HG03565 (cell line): Measurements from ENCODE around the gene KRI1.
"Not testable (repeated sequence)": the region's sequence is repeated elsewhere in the genome, so short reads cannot be mapped to it uniquely, and the experiment has no call there.

Experiments used
- ATAC-seq: cut with Tn5 transposase; IDR thresholded peaks from one replicate; pipeline ENCODE4 v1.9.1; 2021; ENCODE audit warnings: mild to moderate bottlenecking, moderate library complexity; ENCODE audit not compliant: unreplicated experiment

KRI1 gene

GRCh38 chr19:10551006-10551405 is 14.8 kb downstream of the KRI1 start:
- not testable (repeated sequence) for ATAC-seq

DNA sequence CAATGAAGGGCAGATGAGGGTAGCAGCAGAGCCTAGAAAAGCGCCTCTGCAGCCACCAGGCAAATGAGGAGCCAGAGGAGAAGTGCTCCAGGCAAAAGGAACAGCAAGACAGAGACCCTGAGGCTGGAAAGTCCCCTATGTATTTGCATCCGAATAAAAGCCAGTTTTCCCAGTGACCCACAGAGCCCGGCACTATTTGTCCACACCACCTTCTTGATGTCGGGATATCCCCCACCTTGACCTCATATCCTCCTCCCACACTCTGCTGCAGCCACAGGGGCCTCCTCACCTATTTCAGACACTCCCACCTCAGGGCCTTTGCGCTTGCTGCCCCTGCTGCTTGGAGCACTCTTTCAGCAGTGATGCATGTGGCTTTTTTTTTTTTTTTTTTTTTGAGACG is 15.5 kb downstream of the KRI1 start:
- ATAC-seq, result no peak

DNA sequence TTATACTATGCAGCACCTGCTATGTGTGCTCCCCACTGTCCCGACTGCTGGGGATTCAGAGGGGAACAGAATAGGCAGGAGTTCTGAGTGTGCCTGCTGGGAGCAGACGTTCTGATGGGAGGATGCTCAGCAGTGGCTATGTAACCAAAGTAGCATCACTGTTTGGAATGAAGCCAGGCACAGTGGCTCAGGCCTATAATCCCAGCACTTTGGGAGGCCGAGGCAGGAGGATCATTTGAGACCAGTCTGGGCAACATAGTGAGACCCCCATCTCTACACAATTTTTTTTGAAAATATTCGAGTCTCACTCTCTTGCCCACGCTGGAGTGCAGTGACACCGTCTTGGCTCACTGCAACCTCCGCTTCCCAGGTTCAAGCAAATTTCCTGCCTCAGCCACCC is 16.1 kb downstream of the KRI1 start:
- ATAC-seq, result no peak

DNA sequence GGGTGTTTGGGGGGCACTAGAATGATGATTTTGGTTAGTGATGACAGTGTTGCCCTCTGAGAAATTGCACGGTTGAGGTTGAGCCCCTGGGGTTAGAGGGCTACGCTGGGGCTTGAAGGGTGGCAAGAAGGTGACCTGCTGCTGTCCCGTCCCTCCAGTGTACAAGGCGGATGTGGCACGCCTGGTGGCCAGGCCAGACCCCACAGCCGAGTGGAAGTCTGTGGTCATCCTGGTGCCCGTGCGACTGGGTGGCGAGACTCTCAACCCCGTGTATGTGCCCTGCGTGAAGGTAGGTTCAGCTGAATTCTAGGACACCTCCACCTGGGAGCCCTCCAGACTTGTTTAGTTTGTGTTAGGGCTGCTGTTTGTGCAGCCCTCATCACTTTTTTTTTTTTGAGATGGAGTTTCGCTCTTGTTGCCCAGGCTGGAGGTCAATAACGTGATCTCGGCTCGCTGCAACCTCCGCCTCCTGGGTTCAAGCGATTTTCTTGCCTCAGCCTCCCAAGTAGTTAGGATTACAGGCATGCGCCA is 17.0 kb downstream of the KRI1 start:
- ATAC-seq, result no peak

DNA sequence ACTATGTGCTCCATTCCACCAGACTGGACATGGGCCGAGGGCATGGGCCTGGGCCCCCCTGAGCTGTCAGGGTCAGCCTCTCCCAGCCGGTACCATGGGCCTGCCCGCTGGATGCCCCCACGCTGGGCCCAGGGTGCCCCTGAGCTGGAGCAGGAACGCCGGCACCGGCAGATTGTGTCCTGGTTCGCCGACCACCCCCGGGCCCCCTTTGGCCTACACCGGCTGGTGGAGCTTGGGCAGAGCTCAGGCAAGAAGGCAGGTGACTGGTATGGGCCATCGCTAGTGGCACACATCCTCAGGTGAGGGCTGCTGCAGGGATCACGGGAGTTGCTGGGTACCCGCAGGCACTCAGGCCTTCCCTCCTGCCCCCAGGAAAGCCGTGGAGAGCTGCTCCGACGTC is 19.0 kb downstream of the KRI1 start:
- ATAC-seq, result no peak

DNA sequence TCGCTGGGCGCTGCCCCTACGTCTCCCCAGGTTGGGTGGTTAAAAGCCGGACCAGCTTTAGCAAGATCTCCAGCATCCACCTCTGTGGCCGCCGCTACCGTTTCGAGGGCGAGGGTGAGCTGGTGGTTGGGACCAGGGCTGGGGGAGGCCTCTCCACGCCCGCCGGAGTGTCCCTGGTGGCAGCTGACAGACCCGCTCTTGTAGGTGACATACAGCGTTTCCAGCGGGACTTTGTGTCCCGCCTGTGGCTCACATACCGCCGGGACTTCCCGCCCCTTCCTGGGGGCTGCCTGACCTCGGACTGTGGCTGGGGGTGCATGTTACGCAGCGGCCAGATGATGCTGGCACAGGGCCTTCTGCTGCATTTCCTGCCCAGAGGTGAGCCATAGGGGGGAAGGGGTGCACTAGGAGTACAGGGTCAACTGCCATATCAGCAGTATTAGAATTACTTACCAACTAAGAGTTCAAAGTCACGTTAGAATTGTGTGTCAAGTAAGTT is 21.0 kb downstream of the KRI1 start:
- ATAC-seq, result no peak

DNA sequence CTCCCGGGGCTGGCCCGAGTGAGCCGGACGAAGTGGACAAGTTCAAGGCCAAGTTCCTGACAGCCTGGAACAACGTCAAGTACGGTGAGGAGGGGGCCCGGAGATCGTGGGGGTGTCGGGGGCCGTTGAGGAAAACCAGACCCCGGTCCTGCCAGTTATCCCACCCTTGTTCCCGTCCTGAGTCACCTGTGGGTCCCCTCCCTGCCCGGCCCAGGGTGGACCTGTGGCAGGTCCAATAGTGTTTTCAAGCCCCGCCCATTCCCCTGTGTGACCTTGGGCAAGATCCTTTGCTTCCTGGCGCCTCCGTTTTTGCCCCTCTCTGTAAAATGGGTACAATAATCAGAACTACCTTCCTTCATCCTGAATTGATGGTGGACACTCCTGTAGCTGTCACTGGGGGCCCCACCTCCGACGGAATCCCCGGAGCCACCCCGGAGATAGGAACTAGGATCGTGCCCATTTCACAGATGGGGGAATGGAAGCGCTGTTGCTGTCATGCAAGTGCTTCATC is 21.5 kb downstream of the KRI1 start:
- ATAC-seq, result no peak

DNA sequence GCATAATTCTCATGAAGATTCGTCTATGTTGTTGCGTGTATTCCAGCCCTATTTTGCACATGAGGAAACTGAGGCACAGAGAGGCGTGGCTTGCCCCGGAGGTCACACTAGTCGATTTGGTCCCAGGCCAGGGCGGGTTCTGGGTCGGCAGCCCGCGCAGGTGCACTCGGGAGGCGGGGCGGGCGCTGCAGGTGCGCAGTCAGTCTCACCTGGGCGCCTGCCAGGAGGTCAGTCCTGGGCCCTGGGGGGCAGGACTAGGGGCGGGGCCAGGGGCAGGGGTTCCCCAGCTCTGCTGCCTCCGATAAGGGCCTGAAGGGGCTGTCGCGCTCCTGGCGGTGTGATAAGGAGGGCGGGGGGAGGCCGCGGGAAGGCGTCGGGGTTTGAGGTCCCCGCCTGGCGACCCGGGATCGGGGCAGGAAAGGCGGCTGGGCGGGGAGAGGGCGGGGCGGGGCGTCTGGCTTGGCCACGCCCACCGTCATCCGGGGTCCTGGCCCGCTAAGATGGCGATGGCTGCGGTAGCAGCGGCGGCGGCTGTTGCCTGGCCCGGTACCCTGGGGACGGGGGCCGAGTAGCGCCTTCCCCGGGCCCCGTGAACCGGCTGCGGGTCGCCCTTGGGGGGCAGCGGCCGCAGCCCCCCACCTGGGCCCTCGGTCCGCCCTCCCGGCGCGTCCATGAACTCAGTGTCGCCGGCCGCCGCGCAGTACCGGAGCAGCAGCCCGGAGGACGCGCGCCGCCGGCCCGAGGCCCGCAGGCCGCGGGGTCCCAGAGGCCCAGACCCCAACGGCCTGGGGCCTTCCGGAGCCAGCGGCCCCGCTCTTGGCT is 22.2 kb downstream of the KRI1 start, which contains the start of gene ATG4D:
ATG4D (plus strand) TSS at position 485 of the 822 bp plus-strand sequence; CDS start at position 672, 187 bp downstream.
- peak; percentile 44 for ATAC-seq

DNA sequence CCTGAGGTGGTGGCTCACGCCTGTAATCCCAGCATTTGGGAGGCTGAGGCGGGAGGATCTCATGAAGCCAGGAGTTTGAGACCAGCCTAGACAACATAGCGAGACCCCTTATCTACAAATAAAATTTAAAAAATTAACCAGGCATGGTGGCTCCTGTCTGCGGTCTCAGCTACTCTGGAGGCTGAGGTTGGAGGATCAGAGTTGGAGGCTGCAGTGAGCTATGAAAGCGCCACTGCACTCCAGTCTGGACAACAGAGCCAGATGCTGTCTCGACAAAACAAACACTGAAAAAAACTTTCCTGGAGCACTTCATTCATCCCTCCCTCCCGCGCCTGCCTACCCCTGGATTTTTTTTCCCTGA is 22.8 kb downstream of the KRI1 start:
- no peak for ATAC-seq

DNA sequence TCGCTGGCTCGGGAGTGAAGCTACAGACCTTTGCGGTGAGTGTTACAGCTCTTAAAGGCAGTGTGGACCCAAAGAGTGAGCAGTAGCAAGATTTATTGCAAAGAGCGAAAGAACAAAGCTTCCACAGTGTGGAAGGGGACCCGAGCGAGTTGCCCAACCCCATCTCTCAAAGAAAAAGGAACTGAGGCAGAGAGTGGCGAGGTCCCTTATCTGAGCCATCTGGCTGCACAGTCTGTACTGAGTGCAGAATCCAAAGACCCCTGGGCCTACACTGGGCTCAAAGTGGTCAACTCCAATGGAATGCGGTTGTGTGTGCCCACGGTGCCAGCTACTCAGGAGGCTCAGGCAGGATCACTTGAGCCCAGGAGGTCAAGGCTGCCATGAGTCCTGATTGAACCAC is 26.8 kb downstream of the KRI1 start:
- ATAC-seq, result not testable (repeated sequence)

DNA sequence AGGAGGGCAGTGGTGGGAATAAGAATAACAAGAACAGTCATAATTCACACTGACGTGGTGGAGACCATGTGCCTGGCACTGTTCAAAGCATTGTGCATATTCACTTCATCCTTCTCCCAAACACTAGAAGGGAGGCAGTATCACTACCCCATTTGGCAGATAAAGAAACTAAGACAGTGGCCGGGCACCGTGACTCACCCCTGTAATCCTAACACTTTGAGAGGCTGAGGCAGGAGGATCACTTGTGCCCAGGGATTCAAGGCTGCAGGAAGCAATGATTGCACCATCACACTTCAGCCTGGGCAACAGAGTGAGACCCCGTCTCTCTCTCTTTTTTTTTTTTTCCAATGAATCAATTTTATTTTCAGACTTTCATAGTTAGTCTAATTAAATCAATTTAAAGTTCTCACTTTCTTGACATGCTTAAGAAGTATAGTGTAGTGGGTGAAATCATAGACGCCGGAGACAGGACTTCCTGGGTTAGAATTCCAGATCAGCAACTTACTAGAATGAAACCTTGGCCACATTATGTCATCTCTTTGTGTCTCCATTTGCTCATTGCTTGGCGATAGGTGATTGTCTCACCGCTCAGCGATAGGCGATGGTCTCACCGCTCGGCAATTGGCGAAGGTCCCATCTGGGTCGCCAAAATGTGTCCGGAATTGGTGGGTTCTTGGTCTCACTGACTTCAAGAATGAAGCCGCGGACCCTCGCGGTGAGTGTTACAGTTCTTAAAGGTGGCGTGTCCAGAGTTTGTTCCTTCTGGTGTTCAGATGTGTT is 27.4 kb downstream of the KRI1 start:
- ATAC-seq, result no peak

- ATAC-seq, result no peak
Measured at GRCh38 chr19:10537668-10538067, 28.1 kb downstream of the KRI1 start.

DNA sequence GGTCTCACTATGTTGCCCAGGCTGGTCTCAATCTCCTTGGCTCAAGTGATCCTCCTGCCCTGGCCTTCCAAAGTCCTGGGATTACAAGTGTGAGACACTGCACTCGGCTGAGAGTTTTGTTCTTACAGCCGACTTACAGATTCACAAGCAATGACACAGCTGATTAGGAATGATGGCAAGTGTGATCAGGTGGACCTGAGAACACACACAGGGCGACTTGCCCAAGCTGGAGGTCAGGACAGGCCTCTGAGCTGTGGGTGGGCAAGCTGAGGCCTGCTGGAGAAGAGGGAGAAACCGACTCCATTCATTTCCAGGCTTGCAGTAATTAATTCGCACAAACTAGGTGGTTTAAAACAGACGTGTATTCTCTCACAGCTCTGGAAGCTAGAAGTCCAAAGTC is 30.2 kb downstream of the KRI1 start:
- no peak for ATAC-seq

GRCh38 chr19:10533646-10534386 is 32.0 kb downstream of the KRI1 start:
- no peak for ATAC-seq

- ATAC-seq, result no peak
Measured at GRCh38 chr19:10532457-10532856, 33.4 kb downstream of the KRI1 start.

GRCh38 chr19:10526887-10527286 is 38.9 kb downstream of the KRI1 start:
- not testable (repeated sequence) for ATAC-seq

GRCh38 chr19:10525636-10526035 is 40.2 kb downstream of the KRI1 start:
- ATAC-seq, result no peak

GRCh38 chr19:10523135-10523636 is 42.6 kb downstream of the KRI1 start:
- ATAC-seq, result no peak

- ATAC-seq, result no peak
Measured at GRCh38 chr19:10521461-10522171, 44.2 kb downstream of the KRI1 start.
